AG09309 (cell line): ENCODE data around the gene RAET1E.
A peak's percentile ranks its signal among the peaks of the same experiment; 100 is the strongest.
"Not testable (repeated sequence)": the region's sequence is repeated elsewhere in the genome, so short reads cannot be mapped to it uniquely, and the experiment has no call there.

Source experiments
- DNase-seq: peaks from one replicate; pipeline ENCODE4 v3.0.0-alpha.2; 2010; ENCODE audit warnings: low read depth
- H3K4me3 ChIP-seq: 2 replicates; pipeline ENCODE4 v1.5.1; 2011; ENCODE audit warnings: mild to moderate bottlenecking, low read depth, low read length, moderate library complexity; ENCODE audit not compliant: control insufficient read depth
- CTCF ChIP-seq: IDR thresholded peaks from 2 replicates; pipeline ENCODE4 v1.5.1; 2011; ENCODE audit warnings: mild to moderate bottlenecking, low read depth, low read length, inconsistent platforms; ENCODE audit not compliant: insufficient read depth, control insufficient read depth; ENCODE audit errors: missing control alignments

Gene RAET1E

DNA sequence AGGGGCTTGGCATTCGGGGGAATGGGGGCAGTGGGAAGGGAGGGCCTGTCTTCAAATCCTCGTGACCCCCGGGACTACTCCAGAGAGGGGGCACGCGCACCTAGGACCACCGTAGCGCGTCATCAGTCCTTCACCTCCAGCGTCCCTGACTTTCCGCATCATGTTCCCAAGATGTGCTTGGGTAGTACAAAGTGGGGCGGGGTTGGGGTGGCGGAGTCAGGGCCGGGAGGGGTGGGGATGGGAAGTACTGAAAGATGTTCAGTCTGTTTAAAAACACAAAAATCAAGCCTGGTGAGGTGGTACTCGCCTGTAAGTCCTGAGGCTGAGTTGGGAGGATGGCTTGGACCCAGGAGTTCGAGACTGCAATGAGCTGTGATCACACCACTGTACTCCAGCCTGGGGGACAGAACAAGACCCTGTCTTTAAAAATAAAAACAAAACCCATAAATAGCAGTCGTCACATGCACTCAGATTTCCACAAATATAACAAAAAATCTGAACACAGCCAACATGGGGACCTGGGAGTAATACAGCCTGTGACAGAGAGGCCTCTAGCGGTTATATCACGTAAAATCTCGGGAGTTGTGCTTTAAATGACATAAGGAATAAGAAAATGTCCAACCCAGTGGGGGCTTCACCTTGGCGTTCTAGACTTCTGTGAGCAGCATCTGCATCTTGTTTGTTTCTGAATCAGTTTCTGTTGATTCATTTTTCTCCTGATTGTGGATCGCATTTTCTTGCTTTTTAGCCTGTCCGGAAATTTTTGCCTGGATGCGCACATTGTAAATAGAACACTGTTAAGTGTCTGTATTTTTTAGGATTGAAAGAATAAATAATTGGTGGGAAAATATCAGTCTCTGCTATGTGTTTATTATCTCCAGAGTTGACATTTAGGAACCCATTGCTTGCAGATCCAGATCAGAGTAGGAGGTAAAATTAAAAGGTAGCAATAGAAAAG is 33.1 kb downstream of the RAET1E start:
- peak; percentile 74 for TF ChIP-seq CTCF
- DNase-seq: no peak
- peak overlapping the region; percentile 65 for H3K4me3 ChIP-seq

- no peak for DNase-seq
These were observed 34.0 kb downstream of the RAET1E start, which contains the start of gene LRP11 for GRCh38 chr6:149863698-149864577. LRP11 (minus strand) TSS chr6:149864359; CDS start chr6:149864020, 339 bp downstream.

GRCh38 chr6:149862922-149863697 is 34.8 kb downstream of the RAET1E start:
- peak overlapping the region; percentile 65 for H3K4me3 ChIP-seq
- no peak for TF ChIP-seq CTCF
- no peak for DNase-seq

More at GRCh38 chr6:149863698-149864577, 34.0 kb downstream of the RAET1E start, which contains the start of gene LRP11:
- peak within 1 kb of the TSS; percentile 65 for H3K4me3 ChIP-seq
- TF ChIP-seq CTCF: no peak

- H3K4me3 ChIP-seq: peak overlapping the region; percentile 65
- not testable (repeated sequence) for DNase-seq
These were observed 35.5 kb downstream of the RAET1E start for GRCh38 chr6:149862424-149862738.

DNA sequence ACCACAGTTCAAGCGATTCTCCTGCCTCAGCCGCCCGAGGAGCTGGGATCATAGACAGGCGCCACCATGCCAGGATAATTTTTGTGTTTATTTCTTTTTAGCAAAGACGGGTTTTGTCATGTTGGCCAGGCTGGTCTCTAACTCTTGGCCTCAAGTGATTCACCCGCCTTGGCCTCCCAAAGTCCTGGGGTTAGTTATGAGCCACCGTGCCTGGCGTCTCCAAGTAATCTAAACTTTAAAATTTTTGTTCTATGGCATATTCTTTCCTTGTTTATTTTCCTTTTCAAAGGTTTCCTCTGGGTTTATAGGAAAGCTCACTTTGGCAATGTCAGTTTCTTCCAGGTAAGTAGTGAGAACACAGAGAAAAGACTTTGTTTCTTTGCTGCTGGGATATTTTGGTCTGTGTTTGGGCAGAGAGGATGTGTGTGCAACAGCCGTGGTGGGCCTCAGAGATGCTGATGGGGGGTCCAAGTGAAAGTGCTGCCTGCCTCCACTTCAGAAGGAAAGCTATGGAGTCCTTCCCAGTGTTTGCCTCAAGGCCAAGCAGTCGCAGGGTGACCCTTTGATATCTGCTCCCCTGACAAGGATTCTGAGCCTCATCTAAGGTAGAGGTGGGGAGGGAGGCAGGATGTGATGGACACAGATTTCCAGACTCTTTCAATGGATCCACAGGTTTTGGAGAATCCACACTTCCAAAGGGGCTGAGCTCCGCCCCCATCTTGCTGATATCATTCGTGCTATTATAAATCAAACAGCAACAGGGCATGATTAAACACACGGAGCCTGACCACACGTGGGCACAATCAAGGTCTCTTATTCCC is 36.1 kb downstream of the RAET1E start:
- DNase-seq: no peak
- TF ChIP-seq CTCF: no peak
- no peak overlapping the region for H3K4me3 ChIP-seq

- no peak overlapping the region for H3K4me3 ChIP-seq
- no peak for DNase-seq
- peak; percentile 21 for TF ChIP-seq CTCF
These were observed 36.9 kb downstream of the RAET1E start for GRCh38 chr6:149860834-149861602.
